Duodenal mucosa (tissue), 2 donors: ENCODE data around the gene IL20RB.

Source experiments
- H3K27ac ChIP-seq: one replicate; pipeline ENCODE4 v1.7.0; 2013; ENCODE audit warnings: low read depth, low read length
- H3K27me3 ChIP-seq, 2 donors: one replicate each; pipeline ENCODE4 v1.7.0; 2013; ENCODE audit warnings: low read length in 2 of 2, control low read depth in 1 of 2; ENCODE audit not compliant: insufficient read depth in 2 of 2, control insufficient read depth in 1 of 2
- H3K36me3 ChIP-seq, 2 donors: one replicate each; pipeline ENCODE4 v1.7.0; 2013; ENCODE audit warnings: low read length in 2 of 2, control low read depth in 1 of 2; ENCODE audit not compliant: insufficient read depth in 2 of 2, control insufficient read depth in 1 of 2
- H3K4me1 ChIP-seq, 2 donors: one replicate each; pipeline ENCODE4 v1.7.0; 2013; ENCODE audit warnings: low read length in 2 of 2, control low read depth in 1 of 2; ENCODE audit not compliant: insufficient read depth in 2 of 2, control insufficient read depth in 1 of 2
- H3K4me3 ChIP-seq, 2 donors: one replicate each; pipeline ENCODE4 v1.7.0; 2013; ENCODE audit warnings: low read length in 2 of 2, low read depth in 1 of 2
- H3K9ac ChIP-seq, 2 donors: one replicate each; pipeline ENCODE4 v1.7.0; 2013; ENCODE audit warnings: low read length in 2 of 2, low read depth in 1 of 2
- H3K9me3 ChIP-seq, 2 donors: one replicate each; pipeline ENCODE4 v1.7.0; 2013; ENCODE audit warnings: low read length in 2 of 2, control low read depth in 1 of 2; ENCODE audit not compliant: control insufficient read depth in 1 of 2

The IL20RB gene

DNA sequence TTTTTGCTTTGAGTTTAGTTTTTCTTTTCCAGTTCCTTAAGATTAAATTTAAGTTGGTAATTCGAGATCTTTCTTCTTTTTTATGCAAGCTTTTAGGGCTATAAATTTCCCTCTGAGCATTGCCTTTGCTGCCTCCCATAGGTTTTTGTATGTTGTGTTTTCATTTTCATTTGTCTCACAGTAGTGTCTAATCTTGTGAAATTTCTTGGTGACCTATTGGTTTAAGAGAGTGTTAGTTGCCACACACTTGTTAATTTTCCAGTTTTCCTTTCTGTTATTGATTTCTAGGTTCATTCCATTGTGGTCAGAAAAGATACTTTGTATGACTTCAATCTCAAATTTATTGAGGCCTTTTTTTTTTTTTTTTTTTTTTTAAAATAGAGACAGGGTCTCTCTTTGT, 18.3 kb upstream of the IL20RB start:
- H3K27ac ChIP-seq: no peak overlapping the region
- H3K36me3 ChIP-seq: peaks cover 0 to 3% of the 10 kb centered on the region in 2 donors
- H3K9me3 ChIP-seq: peaks cover 0 to 5% of the 10 kb centered on the region in 2 donors
- no peak overlapping the region for H3K9ac ChIP-seq
- H3K4me1 ChIP-seq: peaks cover 0 to 4% of the 10 kb centered on the region in 2 donors
- no peaks in the 10 kb centered on the region for H3K27me3 ChIP-seq
- H3K4me3 ChIP-seq: no peak overlapping the region

DNA sequence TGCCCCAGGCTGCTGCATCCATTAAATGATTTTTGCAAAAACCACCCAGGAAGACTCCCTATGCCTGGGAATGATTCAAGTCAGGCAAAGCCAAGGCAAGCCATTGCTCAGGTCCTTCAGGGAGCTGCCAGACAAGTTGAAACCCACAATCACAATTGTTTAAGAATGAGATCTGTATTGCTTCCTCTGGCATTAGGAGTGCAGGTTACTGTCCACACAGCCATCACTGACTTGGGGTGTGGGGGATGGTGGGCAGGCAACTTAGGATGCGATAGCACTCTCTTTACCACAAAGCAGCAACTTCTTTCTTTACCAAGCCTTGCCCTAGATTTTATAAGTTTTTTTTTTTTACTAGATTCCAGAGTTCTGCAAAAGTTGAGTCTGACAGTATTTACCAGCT, 15.0 kb upstream of the IL20RB start:
- H3K4me1 ChIP-seq: peaks cover 0 to 4% of the 10 kb centered on the region in 2 donors
- H3K27me3 ChIP-seq: no peaks in the 10 kb centered on the region
- no peaks in the 10 kb centered on the region for H3K9me3 ChIP-seq
- H3K4me3 ChIP-seq: no peak overlapping the region
- H3K36me3 ChIP-seq: peaks cover 8 to 10% of the 10 kb centered on the region in 2 donors
- H3K27ac ChIP-seq: no peak overlapping the region
- H3K9ac ChIP-seq: no peak overlapping the region

DNA sequence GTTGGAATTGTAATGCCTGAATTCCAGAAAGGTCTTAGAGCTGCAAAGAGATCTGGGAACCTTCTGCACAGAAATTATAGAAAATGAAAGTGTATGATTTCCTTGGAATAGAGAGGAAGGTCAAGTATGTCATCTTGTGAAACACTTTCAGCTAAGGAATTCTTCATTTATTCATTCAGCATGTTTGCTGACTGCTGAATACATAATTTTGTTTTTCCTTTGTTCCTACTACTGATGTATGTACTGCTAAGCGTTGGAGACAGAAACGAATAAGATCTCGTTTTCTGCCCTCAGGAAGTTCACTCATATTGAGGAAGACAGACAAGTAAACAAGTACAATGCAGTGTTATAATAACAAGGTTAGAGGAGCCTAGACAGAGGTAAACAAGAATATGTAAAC, 14.3 kb upstream of the IL20RB start:
- H3K27me3 ChIP-seq: no peaks in the 10 kb centered on the region
- H3K4me1 ChIP-seq: peaks cover 0 to 4% of the 10 kb centered on the region in 2 donors
- no peak overlapping the region for H3K9ac ChIP-seq
- H3K27ac ChIP-seq: no peak overlapping the region
- peaks cover 8 to 10% of the 10 kb centered on the region in 2 donors for H3K36me3 ChIP-seq
- no peak overlapping the region for H3K4me3 ChIP-seq
- H3K9me3 ChIP-seq: no peaks in the 10 kb centered on the region

DNA sequence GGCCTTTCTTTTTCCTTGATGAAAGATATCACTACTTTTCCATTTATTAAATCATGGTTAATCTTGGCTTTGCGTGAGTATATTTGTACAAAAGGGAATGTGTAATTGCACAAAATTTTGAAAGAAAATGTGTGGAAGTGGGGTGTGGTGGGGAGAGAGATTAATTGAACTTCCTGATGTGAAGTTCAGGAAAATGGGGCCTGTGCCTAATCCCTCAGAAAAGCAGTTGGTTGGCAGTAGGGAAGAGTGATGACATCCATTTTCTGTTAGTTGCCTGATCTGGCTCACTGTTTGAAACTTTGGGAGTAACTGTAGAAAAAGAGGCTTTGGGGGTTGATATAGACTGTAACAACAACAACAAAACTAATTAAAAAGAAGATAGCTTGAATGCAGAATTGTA, 10.8 kb upstream of the IL20RB start:
- Histone ChIP-seq H3K27ac (no peak overlapping the region), H3K4me1 (peaks cover 0 to 4% of the 10 kb centered on the region in 2 donors)

DNA sequence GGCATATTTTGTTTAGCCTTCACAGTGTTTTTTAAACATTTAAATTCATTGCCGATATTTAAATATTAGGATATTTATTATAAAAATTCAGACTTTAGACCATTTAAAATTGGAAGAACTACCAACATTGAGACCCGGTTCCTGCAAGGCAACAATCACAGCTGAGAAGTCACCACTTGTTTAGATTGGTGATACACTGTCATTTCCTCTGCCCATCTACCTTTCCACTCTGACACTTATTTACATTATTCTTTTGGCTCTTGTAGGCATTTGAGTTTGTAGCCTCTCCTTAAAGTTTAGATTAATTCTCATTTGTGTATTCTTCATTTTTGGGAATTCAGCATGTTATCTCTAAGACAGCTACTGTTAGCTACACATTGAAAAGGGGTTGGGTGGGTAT, 10.3 kb upstream of the IL20RB start:
- peaks cover 8 to 10% of the 10 kb centered on the region in 2 donors for H3K36me3 ChIP-seq
- no peak overlapping the region for H3K4me3 ChIP-seq
- H3K9ac ChIP-seq: no peak overlapping the region
- H3K27me3 ChIP-seq: no peaks in the 10 kb centered on the region
- H3K27ac ChIP-seq: no peak overlapping the region
- H3K4me1 ChIP-seq: peaks cover 0 to 4% of the 10 kb centered on the region in 2 donors
- H3K9me3 ChIP-seq: no peaks in the 10 kb centered on the region

More for the DNA sequence above, 10.8 kb upstream of the IL20RB start:
- Histone ChIP-seq H3K9ac (no peak overlapping the region), H3K9me3 (no peaks in the 10 kb centered on the region), H3K4me3 (no peak overlapping the region), H3K36me3 (peaks cover 8 to 10% of the 10 kb centered on the region in 2 donors), H3K27me3 (no peaks in the 10 kb centered on the region)

DNA sequence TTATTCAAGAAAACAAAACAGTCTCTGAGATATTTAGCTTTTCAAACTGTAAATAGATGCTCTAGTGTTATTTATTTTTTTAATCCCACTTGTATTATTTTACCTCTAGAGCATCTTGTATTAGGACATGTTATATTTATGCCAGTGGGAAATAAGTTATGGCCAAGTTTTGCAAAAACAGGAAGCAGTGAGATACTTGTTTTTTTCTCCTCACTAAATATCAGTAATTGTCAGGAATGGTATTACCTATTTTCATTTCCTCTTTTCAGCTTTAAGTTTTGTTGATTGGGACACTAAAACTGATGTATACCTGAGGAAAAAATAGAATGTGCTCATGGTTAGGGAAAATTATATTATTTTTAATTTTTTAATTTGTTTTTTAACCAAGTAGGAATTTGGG, 8.6 kb upstream of the IL20RB start:
- Histone ChIP-seq H3K4me3 (no peak overlapping the region), H3K4me1 (no peaks in the 10 kb centered on the region), H3K27me3 (no peaks in the 10 kb centered on the region), H3K9ac (no peak overlapping the region), H3K36me3 (peaks cover 8 to 10% of the 10 kb centered on the region in 2 donors), H3K27ac (no peak overlapping the region), H3K9me3 (no peaks in the 10 kb centered on the region)

DNA sequence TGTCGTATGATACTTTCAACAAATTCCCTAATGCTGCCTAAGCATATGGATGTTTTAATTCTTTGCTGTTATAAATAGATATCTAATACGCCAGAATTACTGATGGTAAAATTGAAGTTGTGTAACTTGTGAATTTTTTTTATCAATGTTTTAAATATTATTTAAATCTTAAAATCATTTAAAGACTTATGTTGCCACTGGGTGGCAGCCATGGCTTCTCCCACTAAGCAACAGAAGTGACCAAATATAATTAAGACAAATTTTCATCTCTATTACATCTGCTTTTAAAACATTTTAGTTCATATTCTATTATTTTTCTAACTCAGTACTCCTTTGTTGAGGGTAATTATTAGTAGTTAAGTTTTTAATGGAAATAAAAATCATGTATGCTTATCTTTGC, 8.1 kb upstream of the IL20RB start:
- H3K9me3 ChIP-seq: no peaks in the 10 kb centered on the region
- peaks cover 0 to under 1% of the 10 kb centered on the region in 2 donors for H3K4me1 ChIP-seq
- H3K9ac ChIP-seq: no peak overlapping the region
- peaks cover 8 to 10% of the 10 kb centered on the region in 2 donors for H3K36me3 ChIP-seq
- no peak overlapping the region for H3K4me3 ChIP-seq
- no peak overlapping the region for H3K27ac ChIP-seq
- no peaks in the 10 kb centered on the region for H3K27me3 ChIP-seq

DNA sequence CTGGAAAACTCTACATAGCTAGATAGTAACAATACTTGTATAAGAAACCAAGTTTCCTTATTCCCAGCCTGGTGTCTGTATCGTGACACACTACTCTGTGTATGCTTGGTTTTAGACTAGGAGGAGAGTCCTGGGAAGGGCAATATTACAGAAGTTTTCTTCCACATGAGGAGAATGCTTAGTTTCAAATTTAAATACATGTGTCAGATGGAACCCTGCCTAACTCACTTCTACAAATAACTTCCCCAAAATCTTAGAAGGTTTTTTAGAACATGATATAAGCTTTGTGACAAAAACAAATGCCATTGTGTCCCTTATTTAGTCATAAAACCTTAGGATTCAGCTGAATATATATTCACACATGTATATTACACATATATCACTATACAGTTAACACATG, 7.2 kb upstream of the IL20RB start:
- peaks cover 8 to 9% of the 10 kb centered on the region in 2 donors for H3K4me1 ChIP-seq

DNA sequence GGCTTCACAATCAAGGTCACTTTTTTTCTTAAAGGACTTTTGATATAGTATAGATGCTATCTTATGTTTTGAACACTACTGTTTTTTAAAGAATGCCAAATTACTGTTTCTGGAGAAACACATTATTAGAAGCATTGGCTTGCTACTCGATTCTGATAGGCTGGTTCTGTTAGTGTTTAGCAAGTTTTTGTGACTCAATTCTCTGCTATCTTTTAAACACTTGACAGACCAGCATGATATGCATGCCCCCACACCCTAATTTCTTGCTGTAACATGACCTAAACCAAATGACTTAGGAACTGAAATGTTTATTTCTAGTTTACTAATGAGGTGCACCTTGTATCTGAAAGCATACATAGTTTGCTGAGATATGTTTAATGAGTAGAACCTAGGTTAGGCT, 5.5 kb upstream of the IL20RB start:
- no peak overlapping the region for H3K9ac ChIP-seq
- H3K4me1 ChIP-seq: peaks cover 14 to 18% of the 10 kb centered on the region in 2 donors
- no peaks in the 10 kb centered on the region for H3K27me3 ChIP-seq
- no peaks in the 10 kb centered on the region for H3K36me3 ChIP-seq
- H3K27ac ChIP-seq: no peak overlapping the region
- H3K4me3 ChIP-seq: no peak overlapping the region
- H3K9me3 ChIP-seq: no peaks in the 10 kb centered on the region

More for the DNA sequence above, 7.2 kb upstream of the IL20RB start:
- H3K36me3 ChIP-seq: peaks cover 6 to 8% of the 10 kb centered on the region in 2 donors
- no peak overlapping the region for H3K4me3 ChIP-seq
- no peak overlapping the region for H3K9ac ChIP-seq
- no peak overlapping the region for H3K27ac ChIP-seq
- no peaks in the 10 kb centered on the region for H3K27me3 ChIP-seq
- no peaks in the 10 kb centered on the region for H3K9me3 ChIP-seq

DNA sequence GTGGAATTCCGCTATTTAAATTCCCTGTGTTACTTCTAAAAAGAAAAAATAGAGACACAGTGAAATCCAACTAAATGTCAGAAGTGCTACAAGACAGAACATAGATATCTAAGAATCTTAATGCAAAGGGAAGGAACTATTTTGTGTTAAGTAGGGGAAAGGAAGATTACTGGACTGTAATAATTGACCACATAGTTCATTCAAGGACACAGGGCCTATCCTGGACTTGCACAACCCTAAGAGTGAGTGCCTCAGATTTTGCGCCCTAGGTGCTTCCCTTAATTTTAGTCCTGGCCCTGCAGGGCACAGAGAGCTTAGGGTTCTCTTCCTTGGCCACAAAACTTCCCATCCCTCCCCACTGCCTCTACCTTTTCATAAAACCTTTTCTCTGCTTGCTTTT, 3.5 kb upstream of the IL20RB start:
- Histone ChIP-seq H3K4me1 (peaks cover 14 to 18% of the 10 kb centered on the region in 2 donors), H3K27me3 (no peaks in the 10 kb centered on the region), H3K27ac (no peak overlapping the region)

More for the DNA sequence above, 3.5 kb upstream of the IL20RB start:
- Histone ChIP-seq H3K36me3 (no peaks in the 10 kb centered on the region), H3K4me3 (no peak overlapping the region), H3K9me3 (no peaks in the 10 kb centered on the region), H3K9ac (no peak overlapping the region)
